ENCODE results near the gene EFCAB5. TPM values are rescaled to one million over a fixed set of nuclear protein-coding genes. Genes with fewer than 3 reads are reported as not detected.

EFCAB5 gene
- total RNA-seq, 1 donor from 2014 or later = 0.71 TPM

DNA sequence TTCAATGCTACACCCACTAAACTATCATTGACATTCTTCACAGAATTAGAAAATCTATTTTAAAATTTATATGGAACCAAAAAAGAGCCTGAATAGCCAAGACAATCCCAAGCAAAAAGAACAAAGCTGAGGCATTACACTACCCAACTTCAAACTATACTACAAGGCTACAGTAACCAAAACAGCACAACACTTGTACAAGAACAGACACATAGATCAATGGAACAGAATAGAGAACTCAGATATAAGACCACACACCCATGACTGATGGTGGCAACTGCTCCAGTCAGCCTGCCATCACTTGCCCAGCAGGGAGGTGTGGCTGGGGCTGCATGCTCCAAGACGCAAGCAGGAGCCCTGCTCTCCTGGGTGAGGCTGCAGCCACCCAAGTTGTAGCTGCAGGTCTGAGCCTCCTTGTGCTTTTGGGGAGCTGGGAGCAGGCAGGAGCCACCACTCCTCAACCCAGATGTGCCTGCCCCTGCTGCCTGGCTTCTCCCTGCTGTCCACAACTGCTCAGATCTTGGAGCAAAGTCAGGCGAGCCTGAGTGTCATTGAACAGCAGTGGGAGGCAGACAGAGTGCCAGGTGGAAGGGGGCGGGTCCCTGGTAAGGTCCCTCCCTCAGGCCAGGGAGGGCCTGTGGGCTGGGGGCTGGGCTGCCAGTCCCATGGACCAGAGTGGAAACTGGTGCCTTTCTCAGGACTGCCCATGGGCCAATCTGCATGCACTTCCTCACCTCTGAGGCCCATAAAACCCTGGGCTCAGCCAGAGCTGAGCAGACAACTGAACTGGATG is 36.2 kb upstream of the EFCAB5 start:
- Histone ChIP-seq H4K20me1 (ENCODE audit: low read depth) (no peaks in the 10 kb centered on the region), H3K4me2 (no peak overlapping the region), H3K36me3 (no peaks in the 10 kb centered on the region), H2AFZ (replicated peaks) (no peak overlapping the region), H3F3A (ENCODE audit: low read depth) (no peaks in the 10 kb centered on the region), H3K9me3 (ENCODE audit: low read depth) (no peaks in the 10 kb centered on the region), H3K4me1 (no peaks in the 10 kb centered on the region), H3K27ac (no peak overlapping the region), H3K27me3 (no peaks in the 10 kb centered on the region), H3K79me2 (ENCODE audit: low read depth) (peaks cover 62% of the 10 kb centered on the region), H3K4me3 (no peak overlapping the region), H3K9ac (no peak overlapping the region)
- no peaks in the 10 kb centered on the region for H3K4me1 Mint-ChIP-seq
- H3K27ac Mint-ChIP-seq = no peak overlapping the region
- peaks cover 4% of the 10 kb centered on the region for H3K27me3 Mint-ChIP-seq (ENCODE audit: insufficient read depth, low read depth)
- no peak for DNase-seq (ENCODE audit: low spot score)
- H3K4me3 Mint-ChIP-seq = no peak overlapping the region
- peaks cover 33% of the 10 kb centered on the region for H3K9me3 Mint-ChIP-seq
- TF ChIP-seq EZH2phosphoT487 (IDR thresholded peaks at IDR 0.05) = no peak
- TF ChIP-seq, protein P1, sequence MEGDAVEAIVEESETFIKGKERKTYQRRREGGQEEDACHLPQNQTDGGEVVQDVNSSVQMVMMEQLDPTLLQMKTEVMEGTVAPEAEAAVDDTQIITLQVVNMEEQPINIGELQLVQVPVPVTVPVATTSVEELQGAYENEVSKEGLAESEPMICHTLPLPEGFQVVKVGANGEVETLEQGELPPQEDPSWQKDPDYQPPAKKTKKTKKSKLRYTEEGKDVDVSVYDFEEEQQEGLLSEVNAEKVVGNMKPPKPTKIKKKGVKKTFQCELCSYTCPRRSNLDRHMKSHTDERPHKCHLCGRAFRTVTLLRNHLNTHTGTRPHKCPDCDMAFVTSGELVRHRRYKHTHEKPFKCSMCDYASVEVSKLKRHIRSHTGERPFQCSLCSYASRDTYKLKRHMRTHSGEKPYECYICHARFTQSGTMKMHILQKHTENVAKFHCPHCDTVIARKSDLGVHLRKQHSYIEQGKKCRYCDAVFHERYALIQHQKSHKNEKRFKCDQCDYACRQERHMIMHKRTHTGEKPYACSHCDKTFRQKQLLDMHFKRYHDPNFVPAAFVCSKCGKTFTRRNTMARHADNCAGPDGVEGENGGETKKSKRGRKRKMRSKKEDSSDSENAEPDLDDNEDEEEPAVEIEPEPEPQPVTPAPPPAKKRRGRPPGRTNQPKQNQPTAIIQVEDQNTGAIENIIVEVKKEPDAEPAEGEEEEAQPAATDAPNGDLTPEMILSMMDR (IDR thresholded peaks at IDR 0.05) = no peak
- TF ChIP-seq EZH2 (IDR thresholded peaks at IDR 0.05) = no peak
- H3K36me3 Mint-ChIP-seq = peaks cover 25% of the 10 kb centered on the region

DNA sequence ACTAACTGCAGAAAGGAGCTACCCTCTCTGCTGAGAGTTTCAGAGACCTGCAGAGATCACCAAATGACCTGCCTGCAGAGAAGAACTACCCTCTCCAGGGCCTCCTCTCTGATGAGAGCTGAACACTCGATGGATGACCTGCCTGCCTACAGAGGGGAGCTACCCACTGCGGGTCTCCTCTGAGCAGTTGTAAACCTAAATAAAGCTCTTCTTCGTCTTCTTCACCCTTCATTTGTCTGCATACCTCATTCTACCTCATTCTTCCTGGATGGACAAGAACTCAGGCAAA is 35.6 kb upstream of the EFCAB5 start:
- no peak overlapping the region for H3K4me3 Mint-ChIP-seq
- no peak overlapping the region for H3K27ac Mint-ChIP-seq
- H3K4me1 Mint-ChIP-seq = no peaks in the 10 kb centered on the region
- peaks cover 4% of the 10 kb centered on the region for H3K27me3 Mint-ChIP-seq (ENCODE audit: insufficient read depth, low read depth)
- no peak overlapping the region for H3K9ac ChIP-seq
- H4K20me1 ChIP-seq (ENCODE audit: low read depth) = no peaks in the 10 kb centered on the region
- no peaks in the 10 kb centered on the region for H3K4me1 ChIP-seq
- H3K4me2 ChIP-seq = no peak overlapping the region
- no peak overlapping the region for H3K4me3 ChIP-seq
- H3K79me2 ChIP-seq (ENCODE audit: low read depth) = peaks cover 67% of the 10 kb centered on the region
- H3K27me3 ChIP-seq = no peaks in the 10 kb centered on the region
- H3F3A ChIP-seq (ENCODE audit: low read depth) = no peaks in the 10 kb centered on the region
- DNase-seq (ENCODE audit: low spot score) = no peak
- no peak overlapping the region for H3K27ac ChIP-seq
- TF ChIP-seq EZH2phosphoT487 (IDR thresholded peaks at IDR 0.05) (no peak), EZH2 (IDR thresholded peaks at IDR 0.05) (no peak)
- TF ChIP-seq, protein P1 (IDR thresholded peaks at IDR 0.05) = no peak
- H3K36me3 Mint-ChIP-seq = peaks cover 25% of the 10 kb centered on the region
- no peaks in the 10 kb centered on the region for H3K36me3 ChIP-seq
- H2AFZ ChIP-seq (replicated peaks) = no peak overlapping the region
- peaks cover 33% of the 10 kb centered on the region for H3K9me3 Mint-ChIP-seq
- no peaks in the 10 kb centered on the region for H3K9me3 ChIP-seq (ENCODE audit: low read depth)

DNA sequence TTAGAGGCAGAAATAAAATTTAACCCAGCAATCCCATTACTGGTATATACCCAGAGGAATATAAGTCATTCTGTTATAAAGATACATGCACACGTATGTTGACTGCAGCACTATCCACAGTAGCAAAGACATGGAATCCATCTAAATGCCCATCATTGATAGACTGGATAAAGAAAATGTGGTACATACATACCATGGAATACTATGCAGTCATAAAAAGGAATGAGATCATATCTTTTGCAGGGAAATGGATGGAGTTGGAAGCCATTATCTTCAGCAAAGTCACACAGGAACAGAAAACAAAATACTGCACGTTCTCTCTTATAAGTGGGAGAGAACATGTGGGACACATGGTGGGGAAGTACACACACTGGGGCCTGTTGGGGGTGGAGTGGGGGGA is 34.5 kb upstream of the EFCAB5 start:
- H3F3A ChIP-seq (ENCODE audit: low read depth) = no peaks in the 10 kb centered on the region
- Mint-ChIP-seq H3K27me3 (ENCODE audit: insufficient read depth, low read depth) (peaks cover 4% of the 10 kb centered on the region), H3K4me1 (no peaks in the 10 kb centered on the region), H3K36me3 (peaks cover 25% of the 10 kb centered on the region), H3K27ac (no peak overlapping the region), H3K4me3 (no peak overlapping the region), H3K9me3 (peaks cover 33% of the 10 kb centered on the region)
- H3K4me3 ChIP-seq = no peak overlapping the region
- H4K20me1 ChIP-seq (ENCODE audit: low read depth) = no peaks in the 10 kb centered on the region
- no peak overlapping the region for H3K9ac ChIP-seq
- no peak for DNase-seq (ENCODE audit: low spot score)
- no peaks in the 10 kb centered on the region for H3K4me1 ChIP-seq
- H3K27ac ChIP-seq = no peak overlapping the region
- peaks cover 67% of the 10 kb centered on the region for H3K79me2 ChIP-seq (ENCODE audit: low read depth)
- H2AFZ ChIP-seq (replicated peaks) = no peak overlapping the region
- H3K9me3 ChIP-seq (ENCODE audit: low read depth) = no peaks in the 10 kb centered on the region
- TF ChIP-seq EZH2 (IDR thresholded peaks at IDR 0.05) = no peak
- no peaks in the 10 kb centered on the region for H3K36me3 ChIP-seq
- no peaks in the 10 kb centered on the region for H3K27me3 ChIP-seq
- no peak overlapping the region for H3K4me2 ChIP-seq

DNA sequence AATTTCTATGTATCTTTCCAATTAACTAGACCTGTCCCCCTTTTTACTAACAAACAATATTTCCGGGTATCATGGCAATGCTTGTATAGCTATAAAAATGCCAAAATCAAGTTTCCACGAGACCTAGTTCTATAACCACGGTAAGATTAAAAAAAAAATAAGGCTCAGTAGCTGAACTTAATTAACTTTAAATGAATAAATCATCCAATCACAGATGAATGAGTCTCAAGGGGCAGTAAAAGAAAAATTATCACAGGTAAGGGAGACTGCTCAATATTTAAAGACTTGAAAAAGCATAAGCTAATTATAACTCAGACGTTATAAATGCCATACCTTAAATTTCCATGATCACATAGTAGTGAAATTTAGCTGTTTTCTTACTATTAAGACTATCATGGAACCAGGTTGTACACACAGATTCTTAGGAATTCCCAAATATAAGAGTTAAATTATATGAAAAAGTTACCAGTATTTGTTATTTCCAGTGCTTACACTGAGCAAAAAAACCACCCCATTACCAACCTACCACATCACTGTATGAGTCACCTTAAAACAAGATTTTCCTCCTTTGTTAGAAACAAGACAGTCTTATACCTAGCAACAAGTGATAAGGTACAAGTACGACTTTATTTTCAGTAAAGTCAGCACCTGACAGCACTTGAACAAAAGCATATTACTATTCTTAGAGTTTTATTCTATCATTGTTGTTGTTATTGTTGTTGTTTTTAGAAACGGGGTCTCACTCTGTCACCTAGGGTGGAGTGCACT is 32.0 kb upstream of the EFCAB5 start:
- H3K4me2 ChIP-seq = no peak overlapping the region
- no peak overlapping the region for H3K4me3 Mint-ChIP-seq
- H3K4me1 ChIP-seq = no peaks in the 10 kb centered on the region
- peaks cover 44% of the 10 kb centered on the region for H3K79me2 ChIP-seq (ENCODE audit: low read depth)
- H3K36me3 ChIP-seq = no peaks in the 10 kb centered on the region
- no peak overlapping the region for H3K9ac ChIP-seq
- no peaks in the 10 kb centered on the region for H4K20me1 ChIP-seq (ENCODE audit: low read depth)
- no peak for DNase-seq (ENCODE audit: low spot score)
- H3K9me3 Mint-ChIP-seq = peaks cover 25% of the 10 kb centered on the region
- no peak overlapping the region for H2AFZ ChIP-seq (replicated peaks)
- no peaks in the 10 kb centered on the region for H3K9me3 ChIP-seq (ENCODE audit: low read depth)
- no peak overlapping the region for H3K4me3 ChIP-seq
- H3K36me3 Mint-ChIP-seq = peaks cover 23% of the 10 kb centered on the region
- no peaks in the 10 kb centered on the region for H3K4me1 Mint-ChIP-seq
- TF ChIP-seq EZH2phosphoT487 (IDR thresholded peaks at IDR 0.05) (no peak), EZH2 (IDR thresholded peaks at IDR 0.05) (no peak)
- TF ChIP-seq, protein P1 (IDR thresholded peaks at IDR 0.05) = no peak
- no peak overlapping the region for H3K27ac ChIP-seq
- no peaks in the 10 kb centered on the region for H3K27me3 Mint-ChIP-seq (ENCODE audit: insufficient read depth, low read depth)
- no peaks in the 10 kb centered on the region for H3K27me3 ChIP-seq
- no peak overlapping the region for H3K27ac Mint-ChIP-seq
- no peaks in the 10 kb centered on the region for H3F3A ChIP-seq (ENCODE audit: low read depth)
